Transverse colon (tissue), 4 donors: ENCODE results near the gene ELAVL2.

Experiments used
- CTCF ChIP-seq, 5 experiments: fragments of 200-600 bp in 3 of 5; fragments of 450-650 bp in 2 of 5; sonication (generic) in 3 of 5; IDR thresholded peaks; 1 replicate in 2 of 5; 2 replicates in 3 of 5; pipeline ENCODE4 v1.5.1; 2016 to 2017; ENCODE audit warnings: antibody characterized with exemption in 5 of 5, inconsistent platforms in 3 of 5, mild to moderate bottlenecking in 2 of 5, moderate library complexity in 1 of 5
- POLR2AphosphoS5 ChIP-seq, 3 donors: sonication (generic); formaldehyde crosslinking; IDR thresholded peaks; one replicate each; pipeline ENCODE4 v1.6.1; 2016; ENCODE audit warnings: antibody characterized with exemption in 3 of 3

GRCh38 chr9:23764219-23764618 is 61.8 kb downstream of the ELAVL2 start:
- TF ChIP-seq CTCF (IDR thresholded peaks at IDR 0.05) (no peak), POLR2AphosphoS5 (IDR thresholded peaks at IDR 0.05) (no peak)
